Measurements from ENCODE around the gene TPST1. TPM values are rescaled to one million over a fixed set of nuclear protein-coding genes. Genes with fewer than 3 reads are reported as not detected.
"Not testable (repeated sequence)": the region's sequence is repeated elsewhere in the genome, so short reads cannot be mapped to it uniquely, and the experiment has no call there.

The TPST1 gene
- total RNA-seq, 1 experiment from 2014 or later = 5.6 TPM

DNA sequence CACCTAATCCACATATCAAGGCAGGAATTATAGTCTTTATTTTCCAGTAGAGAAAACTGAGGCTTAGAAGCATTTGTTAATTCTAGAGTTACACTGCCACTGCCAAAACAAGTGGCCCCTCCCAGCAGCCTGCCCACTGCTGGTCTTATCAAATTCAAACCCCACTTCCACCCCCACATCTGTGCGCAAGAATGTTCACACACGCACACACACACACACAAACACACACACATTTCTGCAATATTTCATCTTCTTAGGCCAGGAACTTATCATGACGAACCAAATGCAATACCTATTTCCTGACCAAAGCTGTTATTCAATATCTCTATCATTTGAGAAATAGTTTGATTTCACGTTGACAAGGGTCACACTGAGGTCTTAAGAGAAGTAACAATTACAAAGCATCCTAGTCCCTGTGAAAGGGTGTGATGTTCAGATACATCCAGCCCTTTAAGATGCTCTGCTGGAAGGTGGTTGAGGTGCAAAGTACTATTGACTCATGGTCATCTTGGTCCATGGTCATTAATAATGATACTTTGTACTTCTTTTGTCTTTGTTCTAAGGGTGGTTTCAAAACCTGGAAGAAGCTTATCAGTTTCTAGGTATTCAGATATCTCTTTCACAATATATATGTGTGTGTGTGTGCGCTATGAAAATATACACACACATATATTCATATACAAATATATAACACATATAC lies 169.2 kb downstream of the TPST1 start:
- not testable (repeated sequence) for DNase-seq (ENCODE audit: extremely low read depth, low read depth)

DNA sequence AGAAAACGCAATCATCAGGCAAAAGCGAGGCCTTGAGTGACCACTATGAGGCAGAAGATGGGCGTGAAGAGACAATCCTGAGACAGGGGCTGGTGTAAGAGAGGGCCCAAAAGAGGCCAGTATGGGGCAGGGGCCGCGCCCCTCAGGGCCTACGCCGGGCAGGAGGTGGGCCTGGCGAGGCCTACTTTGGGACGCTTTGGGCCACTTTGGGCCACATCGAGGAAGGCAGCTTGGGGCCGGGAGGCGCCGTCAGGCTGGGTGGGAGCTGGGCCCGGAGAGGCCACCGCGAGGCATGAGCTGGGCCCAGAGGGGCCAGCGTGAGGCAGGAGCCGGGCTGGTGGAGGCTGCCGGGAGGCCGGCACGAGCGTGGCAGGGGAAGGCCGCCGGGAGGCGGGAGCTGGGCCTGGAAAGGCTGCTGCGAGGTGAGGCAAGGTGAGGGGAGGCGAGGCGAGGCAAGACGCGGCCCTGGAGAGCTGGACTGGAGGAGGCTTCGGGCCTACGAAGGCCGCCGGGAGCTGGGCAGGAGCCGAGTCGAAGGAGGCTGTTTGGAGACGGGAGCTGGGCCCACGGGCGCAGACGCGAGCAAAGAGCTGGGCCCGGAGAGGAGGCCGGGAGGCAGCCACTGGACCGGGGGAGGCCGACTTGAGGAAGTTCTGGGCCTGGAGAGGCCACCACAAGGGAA lies 171.3 kb downstream of the TPST1 start:
- no peak for DNase-seq (ENCODE audit: extremely low read depth, low read depth)

DNA sequence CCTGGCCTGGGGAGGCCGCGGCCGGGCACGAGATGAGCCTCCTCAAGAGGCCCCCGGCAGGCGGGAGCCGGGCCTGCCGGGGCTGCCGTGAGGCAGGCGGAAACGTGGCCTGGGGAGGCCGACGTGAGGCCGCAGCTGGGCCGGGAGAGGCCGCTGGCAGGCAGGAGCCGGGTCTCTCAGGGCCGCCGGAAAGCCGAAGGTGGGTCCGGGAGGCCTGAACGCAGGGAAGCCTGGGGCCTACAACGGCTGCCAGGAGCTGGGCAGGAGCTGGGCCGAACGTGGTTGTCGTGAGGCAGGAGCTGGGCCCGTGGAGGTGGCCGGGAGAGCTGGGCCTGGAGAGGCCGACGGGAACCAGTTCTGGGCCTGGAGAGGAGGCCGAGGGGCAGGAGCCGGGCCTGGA lies 171.9 kb downstream of the TPST1 start:
- DNase-seq (ENCODE audit: extremely low read depth, low read depth) = no peak

DNA sequence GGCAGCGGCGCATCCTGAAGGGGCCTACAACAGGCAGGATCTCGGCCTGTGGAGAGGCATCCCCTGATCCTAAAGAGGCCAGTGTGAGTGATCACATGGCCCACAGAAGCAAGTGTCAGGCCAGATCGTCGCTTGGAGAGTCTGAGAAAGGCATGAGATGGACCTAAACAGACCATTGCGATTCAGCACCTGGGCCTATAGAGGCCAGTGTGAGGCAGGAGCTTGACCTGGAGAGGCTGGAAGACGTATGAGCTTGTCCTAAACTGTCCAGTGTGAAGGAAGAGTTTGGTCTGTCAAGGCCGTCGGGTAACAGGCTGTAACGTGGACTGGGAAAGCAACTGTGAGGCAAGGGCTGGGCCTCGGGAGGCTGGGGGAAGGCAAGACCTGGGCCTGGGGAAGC lies 172.6 kb downstream of the TPST1 start:
- no peak for DNase-seq (ENCODE audit: extremely low read depth, low read depth)

DNA sequence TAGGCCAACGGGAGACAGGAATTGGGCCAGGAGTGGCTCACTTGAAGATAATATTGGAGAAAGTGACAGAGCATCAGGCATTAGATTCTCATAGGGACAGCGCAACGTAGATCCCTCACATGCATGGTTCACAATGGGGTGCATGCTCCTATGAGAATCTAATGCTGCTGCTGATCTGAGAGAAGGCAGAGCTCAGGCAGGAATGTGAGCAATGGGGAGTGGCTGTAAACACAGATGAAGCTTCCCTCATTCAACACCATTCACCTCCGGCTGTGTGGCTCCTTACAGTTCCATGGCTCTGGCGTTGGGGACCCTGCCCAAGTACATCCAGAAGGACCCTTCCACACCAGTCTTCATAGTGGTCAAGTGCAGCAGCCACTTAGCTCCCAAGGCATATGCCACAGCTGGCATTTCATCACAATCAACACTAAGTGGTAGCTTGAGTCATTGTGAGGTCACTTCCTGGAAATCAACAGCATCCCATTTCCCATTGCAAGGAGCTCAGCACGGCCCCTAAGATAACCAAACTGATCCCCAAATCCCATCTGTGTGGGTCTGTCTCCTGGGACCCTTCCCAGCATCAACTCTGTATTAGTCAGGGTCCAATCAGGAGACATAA lies 174.5 kb downstream of the TPST1 start:
- no peak for DNase-seq (ENCODE audit: extremely low read depth, low read depth)

DNA sequence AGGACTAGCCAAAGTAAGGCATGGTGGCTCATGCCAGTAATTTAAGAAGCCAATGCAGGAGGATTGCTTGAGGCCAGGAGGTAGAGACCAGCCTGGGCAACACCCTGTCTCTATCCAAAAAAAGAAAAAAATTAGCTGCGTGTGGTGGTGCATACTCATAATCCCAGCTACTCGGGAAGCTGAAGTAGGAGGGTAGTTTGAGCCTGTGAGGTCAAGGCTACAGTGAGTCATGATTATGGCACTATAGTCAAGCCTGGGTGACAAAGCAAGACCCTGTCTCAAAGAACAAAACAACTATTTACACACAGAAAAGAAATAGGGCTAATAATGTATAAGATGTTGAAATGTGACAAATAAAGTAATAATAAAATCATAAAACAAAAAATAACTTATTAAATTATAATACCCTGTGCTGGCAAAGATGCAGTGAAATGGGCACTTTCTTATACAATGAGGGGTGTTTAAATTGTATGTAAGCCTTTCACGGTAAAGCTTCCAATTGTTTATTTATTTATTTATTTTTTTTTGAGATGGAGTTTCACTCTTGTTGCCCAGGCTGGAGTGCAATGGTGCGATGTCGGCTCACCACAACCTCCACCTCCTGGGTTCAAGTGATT lies 175.2 kb downstream of the TPST1 start:
- no peak for DNase-seq (ENCODE audit: extremely low read depth, low read depth)

DNA sequence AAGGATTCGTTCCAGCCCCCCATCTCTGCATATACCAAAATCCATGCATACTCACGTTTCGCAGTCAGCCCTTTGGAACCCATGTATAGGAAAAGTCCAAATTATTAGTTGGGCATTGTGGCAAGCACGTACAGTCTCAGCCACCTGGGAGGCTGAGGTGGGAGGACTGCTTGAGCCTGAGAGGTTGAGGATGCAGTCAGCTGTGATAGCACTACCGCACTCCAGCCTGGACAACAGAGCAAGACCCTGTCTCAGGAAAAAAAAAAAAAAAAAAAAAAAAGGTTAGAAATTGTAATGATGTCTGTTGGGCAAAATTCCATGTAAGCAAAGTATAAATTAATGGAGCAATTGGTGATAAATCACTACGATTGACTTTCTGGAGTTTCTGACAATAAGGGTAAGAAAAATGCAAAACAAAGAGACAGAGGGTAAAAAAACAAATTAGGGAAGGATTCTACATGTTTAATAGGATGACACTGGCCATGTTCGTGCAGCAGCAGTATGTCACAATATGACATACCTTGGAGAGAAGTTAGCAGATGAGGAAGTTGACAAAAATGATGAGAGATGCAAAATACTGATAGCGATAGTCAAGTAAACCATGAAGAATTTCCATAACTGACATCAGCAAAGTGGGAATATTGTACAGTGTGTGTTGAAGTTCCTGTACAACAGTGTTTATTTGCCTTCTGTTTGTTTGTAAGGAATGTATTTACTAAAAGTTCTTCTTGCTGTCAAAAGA lies 177.2 kb downstream of the TPST1 start:
- DNase-seq (ENCODE audit: extremely low read depth, low read depth) = not testable (repeated sequence)

DNA sequence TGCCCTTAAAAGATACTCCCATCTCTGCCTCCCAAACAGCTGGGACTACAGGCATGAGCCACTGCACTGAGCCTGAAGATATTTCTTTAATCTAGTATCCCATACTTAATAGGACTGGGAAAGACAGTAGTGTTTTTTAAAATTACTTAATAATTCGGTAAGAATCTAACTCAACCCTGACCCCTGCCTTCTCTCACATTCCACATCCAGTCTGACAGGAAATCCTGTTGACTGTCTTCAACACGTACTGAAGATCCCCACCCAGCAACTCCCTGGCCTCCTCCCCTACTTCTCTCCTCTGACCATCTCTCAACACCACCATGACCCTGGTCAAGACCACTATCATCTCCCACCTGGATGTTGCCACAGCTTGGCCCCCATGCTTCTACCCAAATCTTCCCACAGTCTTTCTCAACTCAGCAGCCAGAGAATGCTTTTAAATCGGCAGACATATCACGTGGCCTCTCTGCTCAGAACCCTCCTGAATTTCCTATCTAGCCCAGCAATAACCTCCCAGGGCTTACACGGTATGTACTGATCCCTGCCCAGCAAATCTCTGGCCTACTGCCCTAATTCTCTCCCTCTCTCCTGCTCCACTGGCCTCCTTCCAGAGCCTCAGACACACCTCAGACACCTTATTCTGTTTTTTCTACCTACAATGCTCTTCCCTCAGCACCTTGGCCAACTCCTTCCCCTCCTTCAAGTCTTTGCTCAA lies 180.2 kb downstream of the TPST1 start:
- not testable (repeated sequence) for DNase-seq (ENCODE audit: extremely low read depth, low read depth)

DNA sequence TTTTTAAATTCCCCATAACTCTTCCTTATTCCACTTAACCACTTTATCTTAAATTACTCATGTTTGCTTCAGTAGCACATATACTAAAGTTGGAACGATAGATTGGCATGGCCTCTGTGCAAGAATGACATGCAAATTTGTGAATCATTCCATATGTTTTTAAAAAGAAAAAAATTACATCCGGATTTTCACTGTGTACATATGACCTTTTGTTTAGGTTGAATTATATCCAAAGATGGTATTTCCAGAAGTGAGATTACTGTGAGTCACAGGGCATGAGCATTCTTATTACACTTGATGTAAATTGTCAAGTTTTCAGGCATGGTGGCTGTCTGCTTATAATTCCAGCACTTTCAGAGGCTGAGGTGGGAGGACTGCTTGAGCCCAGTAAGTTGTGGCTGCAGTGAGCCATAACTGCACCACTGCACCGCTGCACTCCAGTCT lies 190.0 kb downstream of the TPST1 start:
- DNase-seq (ENCODE audit: extremely low read depth, low read depth) = not testable (repeated sequence)

DNA sequence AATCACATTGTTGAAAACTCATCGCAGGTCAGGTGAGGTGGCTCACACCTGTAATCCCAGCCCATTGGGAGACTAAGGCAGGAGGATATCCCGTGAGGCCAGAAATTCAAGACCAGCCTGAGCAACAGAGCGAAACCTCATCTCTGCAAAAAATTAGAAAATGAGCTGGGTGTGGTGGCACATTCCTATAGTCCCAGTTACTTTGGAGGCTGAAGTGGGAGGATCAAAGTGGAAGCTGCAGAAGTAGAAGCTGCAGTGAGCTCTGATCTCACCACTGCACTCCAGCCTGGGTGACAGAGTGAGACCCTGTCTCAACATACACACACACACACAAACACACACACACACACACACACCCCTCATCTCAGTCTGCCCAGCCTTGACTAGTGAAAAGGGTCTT lies 190.9 kb downstream of the TPST1 start:
- not testable (repeated sequence) for DNase-seq (ENCODE audit: extremely low read depth, low read depth)

DNA sequence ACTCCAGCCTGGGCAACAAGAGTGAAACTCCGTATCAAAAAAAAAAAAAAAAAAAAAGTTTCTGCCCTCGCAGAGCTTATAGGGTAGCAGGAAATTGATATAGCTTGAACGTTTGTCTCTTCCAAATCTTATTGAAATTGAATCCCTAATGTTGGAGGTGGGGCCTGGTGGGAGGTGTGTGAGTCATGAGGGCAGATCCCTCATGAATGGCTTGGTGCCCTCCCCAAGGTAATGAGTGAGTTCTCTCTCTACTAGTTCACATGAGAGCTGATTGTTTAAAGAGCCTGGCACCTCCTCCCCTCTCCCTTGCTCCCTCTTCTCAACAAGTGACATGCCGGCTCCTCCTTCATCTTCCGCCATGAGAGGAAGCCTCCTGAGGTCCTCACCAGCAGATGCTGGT lies 193.7 kb downstream of the TPST1 start:
- DNase-seq (ENCODE audit: extremely low read depth, low read depth) = not testable (repeated sequence)

DNA sequence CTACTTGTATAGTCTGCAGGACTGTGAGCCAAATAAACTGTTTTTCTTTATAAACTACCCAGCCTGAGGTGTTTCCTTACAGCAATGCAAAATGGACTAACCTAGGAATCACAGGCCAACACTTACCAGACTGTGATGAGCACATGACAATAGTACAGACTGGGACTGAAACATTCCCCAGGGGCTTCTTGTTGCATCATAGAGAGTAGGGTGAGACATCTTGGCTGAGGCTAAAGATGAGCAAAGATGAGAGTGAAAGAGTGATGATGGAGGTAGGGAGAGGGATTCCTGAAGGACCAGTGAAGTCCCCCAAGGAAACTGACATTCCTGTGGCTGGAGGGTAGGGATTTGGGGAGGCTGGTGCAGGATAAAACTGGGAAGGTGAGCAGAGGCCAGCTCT lies 194.4 kb downstream of the TPST1 start:
- DNase-seq (ENCODE audit: extremely low read depth, low read depth) = no peak

DNA sequence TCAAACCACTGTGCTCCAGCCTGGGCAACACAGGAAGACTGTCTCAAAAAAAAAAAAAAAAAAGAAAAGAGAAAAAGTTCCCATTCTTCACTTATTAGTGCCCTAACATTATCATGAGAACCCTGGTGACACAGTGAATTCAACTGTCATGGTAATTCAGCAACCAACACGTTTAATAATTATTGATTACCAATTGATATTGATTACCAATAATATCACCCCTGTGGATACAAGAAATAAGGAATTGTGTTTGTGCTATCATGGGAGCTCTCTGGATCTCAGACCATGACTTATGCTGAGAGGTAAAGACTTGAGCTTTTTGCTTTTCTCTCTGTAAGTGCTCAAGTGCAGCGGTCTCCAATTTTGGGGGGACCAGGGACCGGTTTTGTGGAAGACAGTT lies 195.3 kb downstream of the TPST1 start:
- no peak for DNase-seq (ENCODE audit: extremely low read depth, low read depth)

DNA sequence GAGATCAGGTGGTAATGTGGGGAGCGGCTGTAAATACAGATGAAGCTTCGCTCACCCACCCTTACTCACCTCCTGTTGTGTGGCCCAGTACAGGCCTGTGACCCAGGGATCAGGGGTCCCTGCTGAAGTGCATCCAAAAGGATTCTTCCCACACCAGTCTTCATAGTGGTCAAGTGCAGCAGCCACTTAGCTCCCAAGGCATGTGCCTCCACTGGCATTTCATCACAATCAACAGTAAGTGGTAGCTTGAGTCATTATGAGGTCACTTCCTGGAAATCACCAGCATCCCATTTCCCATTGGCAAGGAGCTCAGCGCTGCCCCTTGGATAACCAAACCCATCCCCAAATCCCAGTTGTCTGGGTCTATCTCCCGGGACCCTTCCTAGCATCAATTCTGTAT lies 196.0 kb downstream of the TPST1 start:
- not testable (repeated sequence) for DNase-seq (ENCODE audit: extremely low read depth, low read depth)

DNA sequence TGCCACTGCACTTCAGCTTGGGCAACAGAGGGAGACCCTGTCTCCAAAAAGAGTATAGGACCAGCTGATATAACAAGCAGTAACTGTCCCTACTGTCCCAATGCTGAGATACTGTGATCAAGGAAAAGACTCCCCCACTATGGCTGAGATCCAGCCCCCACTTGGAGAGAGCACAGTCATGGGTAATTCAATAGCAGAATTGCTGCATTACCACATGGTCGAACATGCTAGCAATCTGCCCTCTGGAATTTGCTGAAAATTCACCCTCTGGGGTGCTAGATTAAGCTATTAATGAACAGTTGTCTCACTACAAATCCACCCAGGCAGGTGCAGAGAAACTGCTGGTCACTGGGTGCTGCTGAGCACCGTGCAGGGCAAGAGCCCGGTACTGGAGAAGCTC lies 196.8 kb downstream of the TPST1 start:
- not testable (repeated sequence) for DNase-seq (ENCODE audit: extremely low read depth, low read depth)

DNA sequence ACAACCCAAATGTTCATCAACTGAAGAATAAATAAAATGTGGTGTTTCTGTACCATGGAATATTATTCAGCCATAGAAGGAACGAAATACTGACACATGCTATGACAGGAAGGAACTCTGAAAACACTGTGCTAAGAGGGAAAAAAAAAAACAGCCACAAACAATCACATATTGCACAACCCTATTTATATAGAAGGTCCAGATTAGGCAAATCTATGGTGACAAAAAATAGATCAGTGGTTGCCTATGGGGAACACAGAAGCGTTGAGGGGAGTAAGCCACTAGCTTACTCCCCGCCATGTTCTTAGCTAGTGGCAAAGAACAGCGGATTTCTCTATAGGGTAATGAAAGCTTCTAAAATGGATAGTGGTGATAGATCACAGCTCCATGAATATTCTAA lies 198.4 kb downstream of the TPST1 start:
- no peak for DNase-seq (ENCODE audit: extremely low read depth, low read depth)

DNA sequence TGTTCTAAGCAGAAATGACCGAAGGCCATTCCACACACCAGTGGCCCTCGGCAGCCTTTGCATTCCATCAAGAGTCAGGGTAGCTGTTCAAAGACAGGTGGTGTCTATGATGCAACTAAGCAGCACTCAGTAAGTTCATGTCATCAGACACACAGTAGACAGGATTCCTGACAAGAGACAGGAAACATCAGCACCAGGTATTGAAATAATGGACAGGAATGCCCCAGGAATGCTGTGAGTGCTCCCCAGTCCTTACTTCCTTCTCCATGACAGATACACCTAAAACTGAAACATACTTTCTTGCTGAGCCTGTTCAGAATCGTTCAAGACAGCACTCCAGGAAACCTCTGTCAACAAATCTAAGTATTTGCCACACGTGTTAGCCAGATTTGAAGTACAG lies 204.4 kb downstream of the TPST1 start:
- no peak for DNase-seq (ENCODE audit: extremely low read depth, low read depth)
